WTC11 (cell line): ENCODE measurements around the gene POLR3G. TPM values are rescaled to one million over a fixed set of nuclear protein-coding genes. Genes with fewer than 3 reads are reported as not detected.

Source experiments
- ATAC-seq: fragments of 200-7000 bp; cut with Tn5 transposase; 2 replicates; pipeline ENCODE4 v1.10.0; 2021; ENCODE audit warnings: mild to moderate bottlenecking, moderate library complexity
- CTCF ChIA-PET: fragments of 300-600 bp; sonication (Branson Sonifier 250); formaldehyde crosslinking; loops from one replicate; lab custom pipeline; 2021; ENCODE audit warnings: antibody characterized with exemption; lab: Charles Lee
- POLR2A ChIA-PET: fragments of 350-600 bp; sonication (Branson Sonifier 250); formaldehyde crosslinking; loops from one replicate; lab custom pipeline; 2021; ENCODE audit warnings: antibody characterized with exemption; lab: Charles Lee
- DNase-seq: peaks from one replicate; pipeline ENCODE4 v3.0.0; 2021; ENCODE audit warnings: low spot score
- H3K27ac Mint-ChIP-seq: 2 replicates; pipeline ENCODE4 v1.8.0; 2021; ENCODE audit warnings: mixed read lengths
- H3K27me3 Mint-ChIP-seq: 2 replicates; pipeline ENCODE4 v1.8.0; 2021; ENCODE audit warnings: low read depth, mild to moderate bottlenecking, moderate library complexity, mixed read lengths
- H3K36me3 Mint-ChIP-seq: 2 replicates; pipeline ENCODE4 v1.8.0; 2021; ENCODE audit warnings: mixed read lengths
- H3K4me1 Mint-ChIP-seq: 2 replicates; pipeline ENCODE4 v1.8.0; 2022; ENCODE audit warnings: mixed read lengths
- H3K4me3 Mint-ChIP-seq: 2 replicates; pipeline ENCODE4 v1.8.0; 2021; ENCODE audit warnings: mild to moderate bottlenecking, moderate library complexity, mixed read lengths
- H3K9me3 Mint-ChIP-seq: 2 replicates; pipeline ENCODE4 v1.8.0; 2021; ENCODE audit warnings: mixed read lengths
- ATF1 ChIP-seq: sonication (generic); formaldehyde crosslinking; IDR thresholded peaks from 2 replicates; pipeline ENCODE4 v1.8.1; 2023; ENCODE audit warnings: mild to moderate bottlenecking, moderate library complexity, missing genetic modification reagents
- ELF4 ChIP-seq: sonication (generic); formaldehyde crosslinking; IDR thresholded peaks from 2 replicates; pipeline ENCODE4 v1.8.1; 2022; ENCODE audit warnings: low read depth, mild to moderate bottlenecking, moderate library complexity, missing genetic modification reagents
- ETV6 ChIP-seq: sonication (generic); formaldehyde crosslinking; IDR thresholded peaks from 2 replicates; pipeline ENCODE4 v1.8.1; 2022; ENCODE audit warnings: mild to moderate bottlenecking, missing genetic modification reagents
- HMGA2 ChIP-seq: fragments of 250-450 bp; sonication (Bioruptor Pico); IDR thresholded peaks from 2 replicates; pipeline ENCODE4 v1.4.0; 2021; ENCODE audit warnings: mild to moderate bottlenecking, moderate library complexity
- JUN ChIP-seq: sonication (generic); formaldehyde crosslinking; IDR thresholded peaks from 2 replicates; pipeline ENCODE4 v1.8.0; 2023; ENCODE audit warnings: mild to moderate bottlenecking, missing genetic modification reagents
- NFYB ChIP-seq: sonication (generic); formaldehyde crosslinking; conservative IDR thresholded peaks from 2 replicates; pipeline ENCODE4 v1.8.0; 2022; ENCODE audit warnings: low read depth, missing genetic modification reagents
- SMAD3 ChIP-seq: sonication (generic); formaldehyde crosslinking; IDR thresholded peaks from 2 replicates; pipeline ENCODE4 v1.8.0; 2022; ENCODE audit warnings: missing genetic modification reagents, mild to moderate bottlenecking, borderline replicate concordance
- ZNF263 ChIP-seq: sonication (generic); formaldehyde crosslinking; IDR thresholded peaks from 2 replicates; pipeline ENCODE4 v1.8.1; 2022; ENCODE audit warnings: low read depth, mild to moderate bottlenecking, moderate library complexity, missing genetic modification reagents
- total RNA-seq: library from RNA; stranded (reverse); gene quantifications from 3 replicates; pipeline ENCODE4 v1.2.3, GENCODE V29; 2021
- TF ChIP-seq, protein P1 (sequence below): sonication (generic); formaldehyde crosslinking; IDR thresholded peaks from 2 replicates; pipeline ENCODE4 v1.8.1; 2022; ENCODE audit warnings: low read depth, mild to moderate bottlenecking, moderate library complexity, missing genetic modification reagents, borderline replicate concordance
- TF ChIP-seq, protein P2 (sequence below): fragments of 250-450 bp; sonication (Bioruptor Pico); conservative IDR thresholded peaks from 2 replicates; pipeline ENCODE4 v1.9.0; 2021; ENCODE audit warnings: mild to moderate bottlenecking
- TF ChIP-seq, protein P3 (sequence below): sonication (generic); formaldehyde crosslinking; IDR thresholded peaks from 2 replicates; pipeline ENCODE4 v1.8.1; 2023; ENCODE audit warnings: mild to moderate bottlenecking, missing genetic modification reagents, moderate library complexity
- TF ChIP-seq, protein P4 (sequence below): sonication (generic); formaldehyde crosslinking; IDR thresholded peaks from 2 replicates; pipeline ENCODE4 v1.8.1; 2022; ENCODE audit warnings: mild to moderate bottlenecking, missing genetic modification reagents, moderate library complexity, borderline replicate concordance
- TF ChIP-seq, protein P5 (sequence below): fragments of 250-450 bp; sonication (Bioruptor Pico); IDR thresholded peaks from 2 replicates; pipeline ENCODE4 v1.9.0; 2021; ENCODE audit warnings: mild to moderate bottlenecking, borderline replicate concordance
- TF ChIP-seq, protein P6 (sequence below): sonication (generic); formaldehyde crosslinking; IDR thresholded peaks from 2 replicates; pipeline ENCODE4 v1.8.1; 2022; ENCODE audit warnings: missing genetic modification reagents, borderline replicate concordance
- TF ChIP-seq, protein P7 (sequence below): sonication (generic); formaldehyde crosslinking; IDR thresholded peaks from 2 replicates; pipeline ENCODE4 v1.8.1; 2023; ENCODE audit warnings: mild to moderate bottlenecking, missing genetic modification reagents

Gene POLR3G
- total RNA-seq, 1 experiment from 2014 or later = 95.4 TPM

DNA sequence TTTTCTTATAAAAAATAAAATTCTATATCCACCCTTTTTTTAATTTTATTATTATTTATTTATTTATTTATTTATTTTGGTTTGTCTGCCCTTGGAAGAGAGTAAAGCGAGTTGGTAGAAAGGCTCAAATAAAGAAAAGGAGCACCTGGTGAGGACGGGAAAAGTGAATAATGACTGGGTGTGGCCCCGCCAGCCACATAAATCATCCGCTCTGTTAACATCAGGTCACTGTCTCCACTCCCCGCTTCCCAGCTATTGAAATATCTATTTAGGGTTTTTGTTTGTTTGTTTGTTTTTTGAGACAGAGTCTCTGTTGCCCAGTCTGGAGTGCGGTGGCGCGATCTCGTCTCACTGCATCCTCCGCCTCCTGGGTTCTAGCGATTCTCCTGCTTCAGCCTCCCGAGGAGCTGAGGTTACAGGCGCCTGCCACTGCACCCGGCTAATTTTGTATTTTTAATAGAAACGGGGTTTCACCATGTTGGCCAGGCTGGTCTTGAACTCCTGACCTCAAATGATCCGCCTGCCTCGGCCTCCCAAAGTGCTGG is 844 bp downstream of the POLR3G start:
- no peak for DNase-seq
- H3K27me3 Mint-ChIP-seq = no peaks in the 10 kb centered on the region
- H3K36me3 Mint-ChIP-seq = no peaks in the 10 kb centered on the region; the same call in 1 of the 2 replicates
- no peaks in the 10 kb centered on the region for H3K9me3 Mint-ChIP-seq
- TF ChIP-seq HMGA2 (CRISPR knock-in tag) = peak; percentile 67; the same call in 1 of the 2 replicates
- TF ChIP-seq, protein P1, sequence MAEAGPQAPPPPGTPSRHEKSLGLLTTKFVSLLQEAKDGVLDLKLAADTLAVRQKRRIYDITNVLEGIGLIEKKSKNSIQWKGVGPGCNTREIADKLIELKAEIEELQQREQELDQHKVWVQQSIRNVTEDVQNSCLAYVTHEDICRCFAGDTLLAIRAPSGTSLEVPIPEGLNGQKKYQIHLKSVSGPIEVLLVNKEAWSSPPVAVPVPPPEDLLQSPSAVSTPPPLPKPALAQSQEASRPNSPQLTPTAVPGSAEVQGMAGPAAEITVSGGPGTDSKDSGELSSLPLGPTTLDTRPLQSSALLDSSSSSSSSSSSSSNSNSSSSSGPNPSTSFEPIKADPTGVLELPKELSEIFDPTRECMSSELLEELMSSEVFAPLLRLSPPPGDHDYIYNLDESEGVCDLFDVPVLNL (CRISPR knock-in tag) = no peak
- TF ChIP-seq, all 79 proteins: peak for 1
- ChIA-PET CTCF (interaction anchor here (1.1 to 1.6 kb wide), 3 partner anchors 79 to 213 kb away, joined by 3 to 4 read pairs (median 4); no protein-coding TSS in a partner anchor), POLR2A (interaction anchor here (0.6 to 1.6 kb wide), 4 partner anchors 14 to 82 kb away, joined by 3 to 10 read pairs (median 4); partner anchors contain the start of gene CETN3)
- Mint-ChIP-seq H3K4me1 (peaks cover 50% of the 10 kb centered on the region), H3K27ac (peak overlapping the region; percentile 15; the same call in 1 of the 2 replicates), H3K4me3 (peak overlapping the region; percentile 81)
- no peak for ATAC-seq

DNA sequence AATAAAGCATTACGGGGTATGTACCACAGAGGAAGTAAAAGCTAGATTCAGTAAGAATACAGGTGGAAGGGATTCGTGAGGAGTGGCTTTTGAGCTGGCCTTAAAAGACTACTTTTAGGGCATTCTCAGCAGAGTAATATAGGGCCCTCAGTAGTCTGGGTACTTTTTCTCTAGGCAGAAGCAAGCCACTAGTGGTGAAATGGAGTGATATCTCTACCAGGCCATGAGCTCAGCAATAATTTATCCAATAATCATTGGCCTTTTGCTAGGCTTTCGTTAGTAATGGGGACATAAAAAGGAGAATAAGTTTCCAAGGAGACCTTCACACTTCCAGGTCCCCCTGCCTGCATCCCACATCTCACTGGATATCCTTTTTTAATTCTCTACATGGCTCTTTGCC is 1.7 kb downstream of the POLR3G start:
- peaks cover 51% of the 10 kb centered on the region for H3K4me1 Mint-ChIP-seq
- no peak for DNase-seq
- ChIA-PET CTCF (interaction anchor here (0.5 to 1.6 kb wide), 6 partner anchors 10 to 318 kb away, joined by 3 to 6 read pairs (median 3); no protein-coding TSS in a partner anchor), POLR2A (no interaction called here)
- peak overlapping the region; percentile 78 for H3K27ac Mint-ChIP-seq
- no peaks in the 10 kb centered on the region; the same call in 1 of the 2 replicates for H3K36me3 Mint-ChIP-seq
- no peaks in the 10 kb centered on the region for H3K9me3 Mint-ChIP-seq
- no peak for ATAC-seq
- H3K4me3 Mint-ChIP-seq = peak overlapping the region; percentile 81
- no peaks in the 10 kb centered on the region for H3K27me3 Mint-ChIP-seq
- no peak for TF ChIP-seq ELF4 (CRISPR knock-in tag)
- TF ChIP-seq, protein P2, sequence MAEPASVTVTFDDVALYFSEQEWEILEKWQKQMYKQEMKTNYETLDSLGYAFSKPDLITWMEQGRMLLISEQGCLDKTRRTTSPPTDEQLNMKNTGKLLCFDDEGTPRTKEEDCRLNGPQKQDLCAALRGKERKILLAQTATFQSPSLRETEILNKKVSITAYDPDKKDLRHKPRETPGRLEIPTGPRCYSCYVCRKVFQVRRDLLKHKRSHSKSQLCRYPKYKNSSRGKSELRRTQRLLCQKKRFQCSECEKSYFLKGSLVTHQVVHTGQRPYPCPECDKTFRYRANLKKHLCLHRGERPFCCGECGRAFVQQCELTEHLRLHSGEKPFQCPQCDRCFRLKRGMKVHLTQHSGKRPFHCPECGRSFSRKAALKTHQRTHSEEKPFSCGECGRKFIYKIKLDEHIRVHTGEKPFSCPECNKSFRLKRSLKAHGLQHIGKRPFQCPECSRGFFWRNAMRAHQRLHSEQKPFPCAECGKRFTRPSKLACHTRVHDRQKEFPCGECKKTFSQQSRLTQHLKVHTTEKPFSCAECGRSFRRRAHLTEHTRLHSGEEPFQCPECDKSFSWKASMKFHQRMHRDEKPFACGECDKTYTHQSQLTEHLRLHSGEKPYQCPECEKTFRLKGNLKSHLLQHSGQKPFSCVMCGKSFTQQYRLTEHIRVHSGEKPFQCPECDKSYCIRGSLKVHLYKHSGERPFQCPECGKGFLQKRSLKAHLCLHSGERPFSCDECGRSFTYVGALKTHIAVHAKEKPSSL = no peak
- TF ChIP-seq, protein P3, sequence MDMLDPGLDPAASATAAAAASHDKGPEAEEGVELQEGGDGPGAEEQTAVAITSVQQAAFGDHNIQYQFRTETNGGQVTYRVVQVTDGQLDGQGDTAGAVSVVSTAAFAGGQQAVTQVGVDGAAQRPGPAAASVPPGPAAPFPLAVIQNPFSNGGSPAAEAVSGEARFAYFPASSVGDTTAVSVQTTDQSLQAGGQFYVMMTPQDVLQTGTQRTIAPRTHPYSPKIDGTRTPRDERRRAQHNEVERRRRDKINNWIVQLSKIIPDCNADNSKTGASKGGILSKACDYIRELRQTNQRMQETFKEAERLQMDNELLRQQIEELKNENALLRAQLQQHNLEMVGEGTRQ (CRISPR knock-in tag) = no peak
- no peak for TF ChIP-seq ETV6
- TF ChIP-seq, protein P4, sequence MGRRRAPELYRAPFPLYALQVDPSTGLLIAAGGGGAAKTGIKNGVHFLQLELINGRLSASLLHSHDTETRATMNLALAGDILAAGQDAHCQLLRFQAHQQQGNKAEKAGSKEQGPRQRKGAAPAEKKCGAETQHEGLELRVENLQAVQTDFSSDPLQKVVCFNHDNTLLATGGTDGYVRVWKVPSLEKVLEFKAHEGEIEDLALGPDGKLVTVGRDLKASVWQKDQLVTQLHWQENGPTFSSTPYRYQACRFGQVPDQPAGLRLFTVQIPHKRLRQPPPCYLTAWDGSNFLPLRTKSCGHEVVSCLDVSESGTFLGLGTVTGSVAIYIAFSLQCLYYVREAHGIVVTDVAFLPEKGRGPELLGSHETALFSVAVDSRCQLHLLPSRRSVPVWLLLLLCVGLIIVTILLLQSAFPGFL (CRISPR knock-in tag) = no peak
- TF ChIP-seq, protein P5, sequence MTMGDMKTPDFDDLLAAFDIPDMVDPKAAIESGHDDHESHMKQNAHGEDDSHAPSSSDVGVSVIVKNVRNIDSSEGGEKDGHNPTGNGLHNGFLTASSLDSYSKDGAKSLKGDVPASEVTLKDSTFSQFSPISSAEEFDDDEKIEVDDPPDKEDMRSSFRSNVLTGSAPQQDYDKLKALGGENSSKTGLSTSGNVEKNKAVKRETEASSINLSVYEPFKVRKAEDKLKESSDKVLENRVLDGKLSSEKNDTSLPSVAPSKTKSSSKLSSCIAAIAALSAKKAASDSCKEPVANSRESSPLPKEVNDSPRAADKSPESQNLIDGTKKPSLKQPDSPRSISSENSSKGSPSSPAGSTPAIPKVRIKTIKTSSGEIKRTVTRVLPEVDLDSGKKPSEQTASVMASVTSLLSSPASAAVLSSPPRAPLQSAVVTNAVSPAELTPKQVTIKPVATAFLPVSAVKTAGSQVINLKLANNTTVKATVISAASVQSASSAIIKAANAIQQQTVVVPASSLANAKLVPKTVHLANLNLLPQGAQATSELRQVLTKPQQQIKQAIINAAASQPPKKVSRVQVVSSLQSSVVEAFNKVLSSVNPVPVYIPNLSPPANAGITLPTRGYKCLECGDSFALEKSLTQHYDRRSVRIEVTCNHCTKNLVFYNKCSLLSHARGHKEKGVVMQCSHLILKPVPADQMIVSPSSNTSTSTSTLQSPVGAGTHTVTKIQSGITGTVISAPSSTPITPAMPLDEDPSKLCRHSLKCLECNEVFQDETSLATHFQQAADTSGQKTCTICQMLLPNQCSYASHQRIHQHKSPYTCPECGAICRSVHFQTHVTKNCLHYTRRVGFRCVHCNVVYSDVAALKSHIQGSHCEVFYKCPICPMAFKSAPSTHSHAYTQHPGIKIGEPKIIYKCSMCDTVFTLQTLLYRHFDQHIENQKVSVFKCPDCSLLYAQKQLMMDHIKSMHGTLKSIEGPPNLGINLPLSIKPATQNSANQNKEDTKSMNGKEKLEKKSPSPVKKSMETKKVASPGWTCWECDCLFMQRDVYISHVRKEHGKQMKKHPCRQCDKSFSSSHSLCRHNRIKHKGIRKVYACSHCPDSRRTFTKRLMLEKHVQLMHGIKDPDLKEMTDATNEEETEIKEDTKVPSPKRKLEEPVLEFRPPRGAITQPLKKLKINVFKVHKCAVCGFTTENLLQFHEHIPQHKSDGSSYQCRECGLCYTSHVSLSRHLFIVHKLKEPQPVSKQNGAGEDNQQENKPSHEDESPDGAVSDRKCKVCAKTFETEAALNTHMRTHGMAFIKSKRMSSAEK = no peak
- TF ChIP-seq, protein P6, sequence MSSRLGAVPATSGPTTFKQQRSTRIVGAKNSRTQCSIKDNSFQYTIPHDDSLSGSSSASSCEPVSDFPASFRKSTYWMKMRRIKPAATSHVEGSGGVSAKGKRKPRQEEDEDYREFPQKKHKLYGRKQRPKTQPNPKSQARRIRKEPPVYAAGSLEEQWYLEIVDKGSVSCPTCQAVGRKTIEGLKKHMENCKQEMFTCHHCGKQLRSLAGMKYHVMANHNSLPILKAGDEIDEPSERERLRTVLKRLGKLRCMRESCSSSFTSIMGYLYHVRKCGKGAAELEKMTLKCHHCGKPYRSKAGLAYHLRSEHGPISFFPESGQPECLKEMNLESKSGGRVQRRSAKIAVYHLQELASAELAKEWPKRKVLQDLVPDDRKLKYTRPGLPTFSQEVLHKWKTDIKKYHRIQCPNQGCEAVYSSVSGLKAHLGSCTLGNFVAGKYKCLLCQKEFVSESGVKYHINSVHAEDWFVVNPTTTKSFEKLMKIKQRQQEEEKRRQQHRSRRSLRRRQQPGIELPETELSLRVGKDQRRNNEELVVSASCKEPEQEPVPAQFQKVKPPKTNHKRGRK (CRISPR knock-in tag) = no peak
- TF ChIP-seq, protein P7, sequence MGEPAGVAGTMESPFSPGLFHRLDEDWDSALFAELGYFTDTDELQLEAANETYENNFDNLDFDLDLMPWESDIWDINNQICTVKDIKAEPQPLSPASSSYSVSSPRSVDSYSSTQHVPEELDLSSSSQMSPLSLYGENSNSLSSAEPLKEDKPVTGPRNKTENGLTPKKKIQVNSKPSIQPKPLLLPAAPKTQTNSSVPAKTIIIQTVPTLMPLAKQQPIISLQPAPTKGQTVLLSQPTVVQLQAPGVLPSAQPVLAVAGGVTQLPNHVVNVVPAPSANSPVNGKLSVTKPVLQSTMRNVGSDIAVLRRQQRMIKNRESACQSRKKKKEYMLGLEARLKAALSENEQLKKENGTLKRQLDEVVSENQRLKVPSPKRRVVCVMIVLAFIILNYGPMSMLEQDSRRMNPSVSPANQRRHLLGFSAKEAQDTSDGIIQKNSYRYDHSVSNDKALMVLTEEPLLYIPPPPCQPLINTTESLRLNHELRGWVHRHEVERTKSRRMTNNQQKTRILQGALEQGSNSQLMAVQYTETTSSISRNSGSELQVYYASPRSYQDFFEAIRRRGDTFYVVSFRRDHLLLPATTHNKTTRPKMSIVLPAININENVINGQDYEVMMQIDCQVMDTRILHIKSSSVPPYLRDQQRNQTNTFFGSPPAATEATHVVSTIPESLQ (CRISPR knock-in tag) = no peak
- no peak for TF ChIP-seq ZNF263 (CRISPR knock-in tag)
- TF ChIP-seq JUN (CRISPR knock-in tag) = no peak
- no peak for TF ChIP-seq ATF1 (CRISPR knock-in tag)
- TF ChIP-seq NFYB (CRISPR knock-in tag) = no peak
- no peak for TF ChIP-seq SMAD3 (CRISPR knock-in tag)
